ENCODE results near the gene NPHP4. TPM values are rescaled to one million over a fixed set of nuclear protein-coding genes. Genes with fewer than 3 reads are reported as not detected.

NPHP4 gene
- total and polyA plus RNA-seq, 5 donors: 2.8 to 6.0 (median 5.1) TPM

DNA sequence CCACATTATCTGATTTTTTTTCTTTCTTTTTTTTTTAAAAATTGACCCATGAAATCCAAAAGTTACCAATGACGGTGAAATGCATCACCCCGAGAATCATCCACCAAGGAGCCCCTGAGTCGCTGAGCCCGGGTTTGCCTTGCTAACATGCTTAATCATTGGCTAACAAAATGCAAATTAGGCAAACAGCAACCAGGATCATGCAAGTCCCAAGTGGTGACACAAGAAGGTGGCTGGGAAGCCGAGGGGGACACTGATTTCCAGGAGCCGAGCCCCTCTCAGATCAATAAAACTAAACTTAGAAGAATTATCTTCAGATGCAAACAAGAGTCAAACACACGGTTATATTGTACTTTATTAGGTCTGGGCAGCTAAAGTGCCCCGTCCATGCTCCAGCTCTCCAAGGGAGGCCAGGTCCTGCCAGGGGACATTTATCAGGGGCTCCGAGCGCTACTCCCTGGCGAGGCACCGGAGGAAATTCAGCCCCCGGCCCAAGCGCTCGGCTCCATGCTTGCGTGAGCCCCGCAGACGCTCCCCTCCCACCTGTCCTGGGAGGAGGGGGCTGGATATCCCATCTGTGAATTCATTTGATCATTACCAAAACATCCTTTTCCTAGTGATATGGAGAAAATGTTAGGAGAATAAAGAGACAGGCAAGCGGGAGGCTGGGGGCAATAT is 154.1 kb downstream of the NPHP4 start:
- ATAC-seq (no peak), DNase-seq (peak in 2 of 3 donors; percentile 23 to 32)
- Histone ChIP-seq H3K4me1 (ENCODE audit: control insufficient read depth, insufficient read depth, low read length) (no peaks in the 10 kb centered on the region), H3K27ac (ENCODE audit: low read length) (no peak overlapping the region), H3K27me3 (ENCODE audit: control insufficient read depth, insufficient read depth) (no peaks in the 10 kb centered on the region), H3K4me3 (ENCODE audit: low read length) (no peak overlapping the region), H3K9me3 (ENCODE audit: control insufficient read depth, low read length) (no peaks in the 10 kb centered on the region)
- intact Hi-C loops (cut with DNase I): no loop called here
- WGBS: 69% methylated on average over 19 of the region's 19 CpGs

GRCh38 chr1:5836776-5837440 is 155.3 kb downstream of the NPHP4 start:
- Histone ChIP-seq H3K4me1 (ENCODE audit: control insufficient read depth, insufficient read depth, low read length) (no peaks in the 10 kb centered on the region), H3K4me3 (ENCODE audit: low read length) (no peak overlapping the region), H3K9me3 (ENCODE audit: control insufficient read depth, low read length) (no peaks in the 10 kb centered on the region), H3K27me3 (ENCODE audit: control insufficient read depth, insufficient read depth) (no peaks in the 10 kb centered on the region), H3K27ac (ENCODE audit: low read length) (no peak overlapping the region)
- intact Hi-C loops (cut with DNase I): no loop called here
- peak in 2 of 3 donors; percentile 15 to 47 for DNase-seq
- no peak for ATAC-seq
- WGBS: 47% methylated on average over 17 of the region's 17 CpGs

- H3K4me1 ChIP-seq (ENCODE audit: control insufficient read depth, insufficient read depth, low read length): no peaks in the 10 kb centered on the region
- ATAC-seq (no peak), DNase-seq (peak in 1 of 3 donors; percentile 8)
- WGBS: 46% methylated on average over 8 of the region's 8 CpGs
- intact Hi-C loops (cut with DNase I): no loop called here
- H3K27me3 ChIP-seq (ENCODE audit: control insufficient read depth, insufficient read depth): no peaks in the 10 kb centered on the region
- no peaks in the 10 kb centered on the region for H3K9me3 ChIP-seq (ENCODE audit: control insufficient read depth, low read length)
- H3K27ac ChIP-seq (ENCODE audit: low read length): no peak overlapping the region
- no peak overlapping the region for H3K4me3 ChIP-seq (ENCODE audit: low read length)
Observed at GRCh38 chr1:5835179-5835562, 157.1 kb downstream of the NPHP4 start.

GRCh38 chr1:5834477-5835178 is 157.6 kb downstream of the NPHP4 start:
- Histone ChIP-seq H3K9me3 (ENCODE audit: control insufficient read depth, low read length) (no peaks in the 10 kb centered on the region), H3K4me1 (ENCODE audit: control insufficient read depth, insufficient read depth, low read length) (no peaks in the 10 kb centered on the region), H3K4me3 (ENCODE audit: low read length) (no peak overlapping the region), H3K27me3 (ENCODE audit: control insufficient read depth, insufficient read depth) (no peaks in the 10 kb centered on the region), H3K27ac (ENCODE audit: low read length) (no peak overlapping the region)
- 80% methylated on average over 32 of the region's 32 CpGs for WGBS
- intact Hi-C loops (cut with DNase I): no loop called here
- no peak for ATAC-seq
- DNase-seq: peak in 2 of 3 donors; percentile 32 to 36

- H3K27me3 ChIP-seq (ENCODE audit: control insufficient read depth, insufficient read depth): no peaks in the 10 kb centered on the region
- no peak overlapping the region for H3K27ac ChIP-seq (ENCODE audit: low read length)
- 82% methylated on average over 14 of the region's 14 CpGs for WGBS
- no peaks in the 10 kb centered on the region for H3K4me1 ChIP-seq (ENCODE audit: control insufficient read depth, insufficient read depth, low read length)
- DNase-seq (peak in 2 of 3 donors; percentile 30 to 39), ATAC-seq (no peak)
- intact Hi-C loops (cut with DNase I): no loop called here
- H3K4me3 ChIP-seq (ENCODE audit: low read length): no peak overlapping the region
- no peaks in the 10 kb centered on the region for H3K9me3 ChIP-seq (ENCODE audit: control insufficient read depth, low read length)
Observed at GRCh38 chr1:5833911-5834310, 158.3 kb downstream of the NPHP4 start.

- Histone ChIP-seq H3K27ac (ENCODE audit: low read length) (no peak overlapping the region), H3K27me3 (ENCODE audit: control insufficient read depth, insufficient read depth) (no peaks in the 10 kb centered on the region), H3K9me3 (ENCODE audit: control insufficient read depth, low read length) (no peaks in the 10 kb centered on the region), H3K4me1 (ENCODE audit: control insufficient read depth, insufficient read depth, low read length) (no peaks in the 10 kb centered on the region), H3K4me3 (ENCODE audit: low read length) (no peak overlapping the region)
- peak in 2 of 3 donors; percentile 36 to 42 for DNase-seq
- ATAC-seq: no peak
- intact Hi-C loops (cut with DNase I): no loop called here
- WGBS: 80% methylated on average over 40 of the region's 40 CpGs
Observed at GRCh38 chr1:5832916-5833895, 159.0 kb downstream of the NPHP4 start.

DNA sequence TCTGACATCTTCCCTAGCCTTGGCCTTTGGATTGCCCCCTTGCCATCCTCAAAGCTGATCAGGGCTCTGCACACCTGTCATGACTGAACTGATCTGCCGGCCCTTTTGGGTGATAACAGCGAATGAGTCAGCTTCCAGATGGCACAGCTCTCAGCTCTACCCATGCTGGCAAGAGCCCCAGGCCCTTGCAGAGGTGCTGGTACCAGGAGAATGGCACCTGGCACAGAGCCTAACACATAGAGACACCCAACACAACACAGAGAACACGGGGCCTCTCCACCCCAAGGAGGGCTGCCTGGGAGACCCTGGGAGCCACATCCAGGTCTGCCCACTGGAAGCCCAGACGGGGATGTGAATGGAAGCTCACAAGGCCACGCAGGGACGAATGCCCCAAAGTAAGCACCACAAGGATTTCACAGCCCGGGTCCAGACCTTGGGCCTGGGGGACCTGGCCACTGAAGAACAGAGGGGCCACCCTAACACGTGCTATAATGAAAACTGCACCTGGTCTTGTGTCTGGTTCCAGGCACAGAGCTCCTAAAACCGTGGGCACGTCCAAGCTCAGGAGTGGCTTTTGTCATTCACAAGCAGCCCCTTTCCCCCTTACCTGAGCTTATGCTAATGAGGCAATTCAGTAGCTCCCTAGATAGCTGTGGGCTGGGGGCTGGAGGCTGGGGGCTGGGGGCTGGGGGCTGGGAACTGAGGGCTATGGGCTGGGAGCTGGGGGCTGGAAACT is 160.5 kb downstream of the NPHP4 start:
- DNase-seq: peak in 2 of 3 donors; percentile 20 to 41
- H3K27me3 ChIP-seq (ENCODE audit: control insufficient read depth, insufficient read depth): no peaks in the 10 kb centered on the region
- no peak overlapping the region for H3K4me3 ChIP-seq (ENCODE audit: low read length)
- H3K4me1 ChIP-seq (ENCODE audit: control insufficient read depth, insufficient read depth, low read length): no peaks in the 10 kb centered on the region
- H3K27ac ChIP-seq (ENCODE audit: low read length): no peak overlapping the region
- no peak for ATAC-seq
- no peaks in the 10 kb centered on the region for H3K9me3 ChIP-seq (ENCODE audit: control insufficient read depth, low read length)
- 31% methylated on average over 10 of the region's 10 CpGs for WGBS
- intact Hi-C loops (cut with DNase I): no loop called here

- no peaks in the 10 kb centered on the region for H3K27me3 ChIP-seq (ENCODE audit: control insufficient read depth, insufficient read depth)
- H3K27ac ChIP-seq (ENCODE audit: low read length): no peak overlapping the region
- no peaks in the 10 kb centered on the region for H3K4me1 ChIP-seq (ENCODE audit: control insufficient read depth, insufficient read depth, low read length)
- WGBS: 50% methylated on average over 26 of the region's 26 CpGs
- DNase-seq: peak in 2 of 3 donors; percentile 19 to 21
- no peak overlapping the region for H3K4me3 ChIP-seq (ENCODE audit: low read length)
- H3K9me3 ChIP-seq (ENCODE audit: control insufficient read depth, low read length): no peaks in the 10 kb centered on the region
- intact Hi-C loops (cut with DNase I): no loop called here
- ATAC-seq: no peak
Observed at GRCh38 chr1:5830771-5831599, 161.2 kb downstream of the NPHP4 start.

DNA sequence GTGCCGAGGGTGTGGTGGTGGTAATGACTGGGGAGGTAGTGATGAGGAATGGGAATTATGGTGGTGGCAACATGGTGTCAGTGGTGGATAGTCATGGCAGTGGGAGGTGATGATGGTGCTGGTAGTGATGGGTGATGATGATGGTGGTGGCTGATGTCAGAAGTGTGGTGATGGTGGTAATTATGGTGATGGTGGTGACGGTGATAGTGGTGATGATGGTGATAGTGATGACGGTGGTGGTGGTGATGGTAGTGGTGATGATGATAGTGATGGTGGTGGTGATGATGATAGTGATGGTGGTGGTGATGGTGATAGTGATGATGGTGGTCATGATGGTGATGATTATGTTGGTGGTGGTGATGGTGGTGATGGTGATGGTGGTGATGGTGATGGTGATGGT is 162.8 kb downstream of the NPHP4 start:
- intact Hi-C loops (cut with DNase I): no loop called here
- no peaks in the 10 kb centered on the region for H3K27me3 ChIP-seq (ENCODE audit: control insufficient read depth, insufficient read depth)
- DNase-seq (peak in 2 of 3 donors; percentile 0 to 3), ATAC-seq (no peak)
- no peak overlapping the region for H3K4me3 ChIP-seq (ENCODE audit: low read length)
- no peak overlapping the region for H3K27ac ChIP-seq (ENCODE audit: low read length)
- H3K9me3 ChIP-seq (ENCODE audit: control insufficient read depth, low read length): no peaks in the 10 kb centered on the region
- no peaks in the 10 kb centered on the region for H3K4me1 ChIP-seq (ENCODE audit: control insufficient read depth, insufficient read depth, low read length)
- WGBS: 94% methylated on average over 3 of the region's 3 CpGs
